Omental fat pad (tissue), 4 donors: ENCODE measurements around the gene PKDREJ. TPM values are rescaled to one million over a fixed set of nuclear protein-coding genes. Genes with fewer than 3 reads are reported as not detected.

Experiments used
- ATAC-seq: fragments of 150-250 bp; one replicate; pipeline ENCODE4 v1.9.1; 2016; ENCODE audit warnings: mild to moderate bottlenecking, moderate library complexity; ENCODE audit not compliant: low FRiP score
- DNase-seq: peaks from one replicate; pipeline ENCODE4 v3.0.0-alpha.2; 2019; ENCODE audit warnings: low spot score
- total RNA-seq, 4 donors: library from RNA; depleted of rRNA; stranded (reverse); fragments of >200 nt; gene quantifications; one replicate each; pipeline ENCODE4 v1.1.0, GENCODE V29; 2016
- TF ChIP-seq, protein P1 (sequence below), 3 donors: fragments of 450-650 bp; IDR thresholded peaks; one replicate each; pipeline ENCODE4 v1.5.1; 2016 to 2017; ENCODE audit warnings: antibody characterized with exemption in 3 of 3, mild to moderate bottlenecking in 3 of 3, moderate library complexity in 2 of 3

PKDREJ gene
- total RNA-seq, 4 donors from 2014 or later = 0.09 TPM; not detected in 3

DNA sequence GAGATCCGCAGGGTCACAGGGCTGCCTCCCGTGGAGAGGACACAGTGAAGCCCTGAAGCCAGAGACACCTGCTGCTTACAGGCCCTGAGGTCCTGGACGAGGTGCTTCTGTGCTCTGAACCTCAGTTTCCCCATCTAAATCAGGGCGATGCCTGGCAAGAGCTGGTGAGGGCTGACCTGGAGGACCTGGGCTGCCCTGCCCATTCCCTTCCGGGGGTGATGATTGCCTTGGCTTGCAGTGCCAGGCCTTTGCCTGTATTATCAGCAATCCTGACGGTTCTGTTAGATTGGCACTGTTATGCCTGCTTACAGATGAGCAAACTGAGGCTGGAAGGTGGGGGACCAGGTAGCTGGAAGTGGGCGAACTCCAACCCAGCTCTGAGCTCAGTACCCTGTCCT is 25.7 kb upstream of the PKDREJ start:
- TF ChIP-seq, protein P1, sequence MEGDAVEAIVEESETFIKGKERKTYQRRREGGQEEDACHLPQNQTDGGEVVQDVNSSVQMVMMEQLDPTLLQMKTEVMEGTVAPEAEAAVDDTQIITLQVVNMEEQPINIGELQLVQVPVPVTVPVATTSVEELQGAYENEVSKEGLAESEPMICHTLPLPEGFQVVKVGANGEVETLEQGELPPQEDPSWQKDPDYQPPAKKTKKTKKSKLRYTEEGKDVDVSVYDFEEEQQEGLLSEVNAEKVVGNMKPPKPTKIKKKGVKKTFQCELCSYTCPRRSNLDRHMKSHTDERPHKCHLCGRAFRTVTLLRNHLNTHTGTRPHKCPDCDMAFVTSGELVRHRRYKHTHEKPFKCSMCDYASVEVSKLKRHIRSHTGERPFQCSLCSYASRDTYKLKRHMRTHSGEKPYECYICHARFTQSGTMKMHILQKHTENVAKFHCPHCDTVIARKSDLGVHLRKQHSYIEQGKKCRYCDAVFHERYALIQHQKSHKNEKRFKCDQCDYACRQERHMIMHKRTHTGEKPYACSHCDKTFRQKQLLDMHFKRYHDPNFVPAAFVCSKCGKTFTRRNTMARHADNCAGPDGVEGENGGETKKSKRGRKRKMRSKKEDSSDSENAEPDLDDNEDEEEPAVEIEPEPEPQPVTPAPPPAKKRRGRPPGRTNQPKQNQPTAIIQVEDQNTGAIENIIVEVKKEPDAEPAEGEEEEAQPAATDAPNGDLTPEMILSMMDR (IDR thresholded peaks at IDR 0.05) = no peak
- DNase-seq = no peak
- no peak for ATAC-seq

DNA sequence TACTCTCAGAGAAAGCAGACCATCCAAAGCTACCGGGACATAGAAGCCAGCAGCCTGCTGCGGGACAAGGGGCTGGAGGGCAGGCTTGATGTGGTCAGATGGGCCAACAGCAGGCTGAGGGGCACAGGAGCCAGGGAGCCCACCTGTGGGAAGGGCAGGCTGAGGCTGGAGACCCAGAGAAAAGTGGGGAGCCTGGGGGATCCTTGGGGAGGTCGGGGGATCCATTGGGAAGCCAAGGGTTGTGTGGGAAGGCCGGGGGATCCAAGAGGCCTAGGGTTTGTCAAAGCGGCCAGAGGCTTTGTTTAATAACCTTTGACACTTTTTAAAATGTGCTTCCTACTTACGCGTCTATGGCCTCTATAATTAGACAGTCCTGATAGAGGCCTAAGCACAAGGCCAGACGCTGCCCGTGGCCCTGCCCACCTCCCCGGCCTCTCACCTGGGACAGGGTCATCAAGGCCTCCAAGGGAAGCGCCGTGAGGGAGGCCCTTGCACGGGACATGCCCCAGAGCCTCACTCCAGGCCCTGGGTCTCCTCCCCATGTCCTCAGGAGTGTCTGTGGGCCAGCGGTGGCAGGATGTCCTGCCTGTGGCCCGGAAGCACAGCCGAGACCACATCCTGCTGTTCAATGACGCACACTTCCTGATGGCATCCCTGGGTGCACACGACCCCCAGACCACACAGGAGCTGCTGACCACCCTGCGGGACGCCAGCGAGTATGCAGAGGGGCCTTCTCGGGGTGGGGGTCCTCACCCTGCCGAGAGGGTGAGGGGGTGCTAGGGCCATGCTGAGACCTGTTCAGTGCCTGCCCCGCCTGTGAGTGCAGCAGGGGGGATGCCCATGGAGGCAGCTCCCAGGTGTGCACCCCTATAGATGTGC is 25.0 kb upstream of the PKDREJ start:
- no peak for DNase-seq

DNA sequence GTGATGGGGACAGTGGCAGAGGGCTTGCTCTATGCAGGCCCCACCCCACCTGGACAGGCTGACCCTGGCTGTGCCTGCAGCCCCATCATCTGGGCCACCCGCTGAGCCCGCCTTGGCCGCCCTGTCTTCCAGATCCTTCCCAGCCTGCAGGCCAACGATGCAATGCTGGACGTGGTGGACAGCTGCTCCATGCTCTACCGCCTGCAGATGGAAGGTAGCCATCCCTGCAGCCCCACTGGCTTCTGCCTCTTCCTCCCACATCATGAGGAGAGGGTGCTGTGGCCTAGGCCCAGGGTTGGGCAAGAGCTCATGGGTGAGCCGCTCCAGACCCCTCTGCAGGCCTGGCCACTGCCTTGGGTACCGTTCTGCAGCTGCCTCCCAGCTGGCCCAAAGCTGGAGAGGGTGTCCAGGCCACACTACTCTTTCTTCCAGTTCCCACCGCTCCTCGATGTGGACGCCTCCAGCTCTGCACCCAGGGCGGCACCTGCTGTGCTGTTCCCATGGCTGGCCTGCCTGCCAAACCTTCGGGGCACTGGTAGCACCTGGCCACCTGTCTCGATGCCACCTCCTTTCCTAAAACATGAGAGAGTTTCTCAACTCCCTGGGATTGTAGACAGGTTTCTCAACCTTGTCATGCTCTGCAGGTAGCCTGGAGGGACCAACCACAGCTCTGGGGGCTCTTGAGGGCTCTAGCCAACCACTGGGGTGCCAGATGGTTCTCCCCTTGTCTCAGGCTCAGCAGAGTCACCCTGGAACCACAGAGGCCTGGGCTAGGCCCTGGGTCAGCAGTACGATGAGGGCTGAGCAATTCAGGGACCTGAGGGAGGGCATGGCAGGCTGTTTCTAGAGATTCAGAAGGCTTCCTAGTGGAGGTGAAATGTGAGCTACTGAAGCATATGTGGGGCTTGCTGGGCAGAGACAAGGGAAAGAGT is 24.1 kb upstream of the PKDREJ start:
- no peak for ATAC-seq
- DNase-seq = no peak
- TF ChIP-seq, protein P1 (IDR thresholded peaks at IDR 0.05) = no peak

More for the DNA sequence above, 25.0 kb upstream of the PKDREJ start:
- TF ChIP-seq, protein P1 (IDR thresholded peaks at IDR 0.05) = no peak
- no peak for ATAC-seq

DNA sequence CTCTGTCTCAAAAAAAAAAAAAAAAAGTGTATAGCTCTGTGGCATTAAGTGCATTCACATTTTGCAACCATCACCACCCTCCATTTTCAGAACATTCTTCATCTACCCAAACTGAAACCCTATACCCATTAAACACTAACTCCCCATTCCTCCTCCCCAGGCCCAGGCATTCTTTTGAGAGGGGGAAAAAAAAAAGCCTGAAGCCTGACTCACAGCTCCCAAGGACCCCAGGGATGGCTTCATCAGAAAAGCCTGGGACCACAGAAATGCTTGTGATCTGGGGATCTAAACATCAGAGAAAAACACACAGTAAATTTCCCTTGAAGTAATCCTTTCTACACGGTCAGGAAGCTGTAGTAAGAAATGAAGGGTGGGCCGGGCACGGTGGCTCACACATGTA is 22.9 kb upstream of the PKDREJ start:
- ATAC-seq (no peak), DNase-seq (no peak)
- TF ChIP-seq, protein P1 (IDR thresholded peaks at IDR 0.05) = no peak

DNA sequence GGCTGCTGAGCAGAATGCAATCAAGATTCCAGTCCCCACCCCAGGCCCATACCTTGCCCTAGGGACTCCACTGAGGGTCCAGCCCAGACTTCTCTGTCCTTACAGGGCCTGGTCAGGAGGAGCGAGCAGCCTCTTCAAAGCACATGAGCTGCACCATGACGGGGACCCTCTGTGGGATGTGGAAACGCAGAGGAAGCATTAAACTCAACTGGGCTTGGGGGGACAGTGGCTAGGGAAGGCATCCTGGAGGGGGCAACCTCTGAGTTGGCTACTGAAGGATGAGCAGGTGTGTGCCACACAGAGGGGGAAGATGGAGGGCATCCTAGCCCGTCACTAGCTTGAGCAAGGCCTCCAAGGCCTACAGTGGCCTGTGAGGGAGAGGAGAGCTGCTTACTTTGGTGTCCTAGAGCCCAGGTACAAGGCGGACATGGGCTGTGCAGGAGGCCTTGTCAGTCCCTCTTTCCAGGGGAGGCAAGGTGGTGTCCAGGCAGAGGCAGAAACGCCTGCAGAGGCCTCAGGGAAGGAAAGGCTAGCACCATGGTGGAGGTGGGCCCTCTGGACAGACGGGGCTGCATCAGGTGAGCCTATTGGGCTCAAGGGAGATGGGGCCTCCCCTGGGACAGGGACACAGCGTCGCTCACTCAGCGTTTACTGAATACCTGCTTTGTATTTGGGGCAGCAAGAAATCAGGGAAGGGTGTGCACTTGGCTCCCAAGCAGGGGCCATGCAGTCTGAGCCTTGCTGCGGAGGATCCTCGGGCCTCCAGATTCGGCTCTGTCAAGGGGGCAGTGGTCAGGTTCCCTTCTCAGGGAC is 18.9 kb upstream of the PKDREJ start:
- ATAC-seq (no peak), DNase-seq (no peak)
- TF ChIP-seq, protein P1 (IDR thresholded peaks at IDR 0.05) = no peak

DNA sequence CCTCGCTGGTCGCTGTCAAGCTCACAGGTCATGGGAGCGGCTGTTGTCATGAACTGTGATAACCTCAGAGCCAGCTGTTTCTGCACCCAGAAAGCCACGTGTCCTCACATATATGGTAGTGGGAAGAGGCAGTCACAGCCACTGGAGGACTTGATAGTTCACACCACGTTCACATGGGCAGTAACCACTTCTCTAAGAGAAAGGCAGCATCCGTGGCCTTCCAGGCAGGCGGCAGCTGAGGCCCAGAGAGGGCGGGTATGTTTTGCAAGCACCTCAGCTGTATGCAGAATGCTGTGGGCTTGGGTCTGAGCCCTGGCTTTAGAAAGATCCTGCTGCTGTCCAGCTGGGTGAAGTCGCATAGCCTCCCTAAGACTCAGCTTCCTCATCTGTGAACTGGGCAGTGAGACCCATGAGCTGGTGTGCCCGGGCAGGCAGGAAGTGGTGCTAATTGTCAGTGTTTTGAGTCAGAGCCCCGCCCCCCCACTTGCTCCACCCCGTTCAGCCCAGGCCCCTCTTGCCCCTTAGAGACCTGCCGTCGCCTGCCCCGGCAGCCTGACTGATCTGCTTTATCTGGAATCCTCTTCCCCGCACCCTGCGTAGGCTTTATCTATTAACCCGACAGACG is 18.0 kb upstream of the PKDREJ start:
- DNase-seq (no peak), ATAC-seq (no peak)
- TF ChIP-seq, protein P1 (IDR thresholded peaks at IDR 0.05) = no peak
